HG03196 (cell line): ENCODE data around the gene GIPC2.
"Not testable (repeated sequence)": the region's sequence is repeated elsewhere in the genome, so short reads cannot be mapped to it uniquely, and the experiment has no call there.

Source experiments
- ATAC-seq: cut with Tn5 transposase; IDR thresholded peaks from one replicate; pipeline ENCODE4 v1.9.1; 2021; ENCODE audit not compliant: unreplicated experiment

The GIPC2 gene

GRCh38 chr1:78094639-78095038, 48.9 kb downstream of the GIPC2 start:
- no peak for ATAC-seq

- no peak for ATAC-seq
Measured at GRCh38 chr1:78095593-78095992, 49.8 kb downstream of the GIPC2 start.

- ATAC-seq: no peak
Measured at GRCh38 chr1:78096017-78096416, 50.3 kb downstream of the GIPC2 start.

- ATAC-seq: no peak
Measured at GRCh38 chr1:78096976-78097375, 51.2 kb downstream of the GIPC2 start.

- no peak for ATAC-seq
Measured at GRCh38 chr1:78101051-78101450, 55.3 kb downstream of the GIPC2 start.

- no peak for ATAC-seq
Measured at GRCh38 chr1:78101514-78101913, 55.7 kb downstream of the GIPC2 start.

- no peak for ATAC-seq
Measured at GRCh38 chr1:78102082-78102481, 56.3 kb downstream of the GIPC2 start.

- no peak for ATAC-seq
Measured at GRCh38 chr1:78102916-78103315, 57.1 kb downstream of the GIPC2 start.

- ATAC-seq: no peak
Measured at GRCh38 chr1:78104322-78104721, 58.6 kb downstream of the GIPC2 start.

GRCh38 chr1:78109659-78110058, 63.9 kb downstream of the GIPC2 start:
- not testable (repeated sequence) for ATAC-seq

- ATAC-seq: no peak
Measured at GRCh38 chr1:78113156-78113916, 67.6 kb downstream of the GIPC2 start.

- ATAC-seq: peak; percentile 90
Measured at GRCh38 chr1:78114034-78114956, 68.5 kb downstream of the GIPC2 start.

GRCh38 chr1:78120485-78120884, 74.7 kb downstream of the GIPC2 start:
- ATAC-seq: not testable (repeated sequence)

GRCh38 chr1:78121710-78122109, 75.9 kb downstream of the GIPC2 start:
- ATAC-seq: no peak

- no peak for ATAC-seq
Measured at GRCh38 chr1:78122389-78122788, 76.6 kb downstream of the GIPC2 start.

- no peak for ATAC-seq
Measured at GRCh38 chr1:78126506-78126905, 80.7 kb downstream of the GIPC2 start.

- no peak for ATAC-seq
Measured at GRCh38 chr1:78132174-78132947, 86.6 kb downstream of the GIPC2 start.

GRCh38 chr1:78132948-78133322, 87.2 kb downstream of the GIPC2 start:
- no peak for ATAC-seq

- no peak for ATAC-seq
Measured at GRCh38 chr1:78136680-78137079, 90.9 kb downstream of the GIPC2 start.

- no peak for ATAC-seq
Measured at GRCh38 chr1:78141531-78142231, 95.9 kb downstream of the GIPC2 start.

GRCh38 chr1:78142736-78143135, 97.0 kb downstream of the GIPC2 start:
- peak; percentile 9 for ATAC-seq
